Nephron progenitor cell (in vitro differentiated cells): ENCODE results near the gene INSR.

Experiments used
- DNase-seq: peaks from one replicate; pipeline ENCODE4 v3.0.0; 2021
- H3K27ac Mint-ChIP-seq: 2 replicates; pipeline ENCODE4 v1.8.0; 2021; ENCODE audit warnings: mild to moderate bottlenecking, moderate library complexity, mixed read lengths
- H3K27me3 Mint-ChIP-seq: 2 replicates; pipeline ENCODE4 v1.8.0; 2021; ENCODE audit warnings: mild to moderate bottlenecking, low read depth, mixed read lengths; ENCODE audit not compliant: poor library complexity
- H3K36me3 Mint-ChIP-seq: 2 replicates; pipeline ENCODE4 v1.8.0; 2021; ENCODE audit warnings: low read depth, mixed read lengths
- H3K4me1 Mint-ChIP-seq: 2 replicates; pipeline ENCODE4 v1.8.0; 2021; ENCODE audit warnings: mixed read lengths
- H3K4me3 Mint-ChIP-seq: 2 replicates; pipeline ENCODE4 v1.8.0; 2021; ENCODE audit warnings: mild to moderate bottlenecking, moderate library complexity, mixed read lengths
- H3K9me3 Mint-ChIP-seq: 2 replicates; pipeline ENCODE4 v1.8.0; 2021; ENCODE audit warnings: mild to moderate bottlenecking, moderate library complexity, mixed read lengths
- CTCF ChIP-seq: fragments of 200-600 bp; sonication (generic); IDR thresholded peaks from 2 replicates; pipeline ENCODE4 v1.5.0; 2021; ENCODE audit warnings: antibody characterized with exemption

Gene INSR

GRCh38 chr19:7280940-7281666, 13.1 kb downstream of the INSR start:
- no peak for TF ChIP-seq CTCF
- Mint-ChIP-seq H3K4me3 (no peak overlapping the region), H3K27me3 (no peaks in the 10 kb centered on the region), H3K36me3 (peaks cover 5% of the 10 kb centered on the region), H3K27ac (peak overlapping the region; percentile 5), H3K4me1 (no peaks in the 10 kb centered on the region), H3K9me3 (no peaks in the 10 kb centered on the region)
- no peak for DNase-seq

GRCh38 chr19:7272856-7273578, 21.2 kb downstream of the INSR start:
- Mint-ChIP-seq H3K9me3 (peaks cover 3% of the 10 kb centered on the region), H3K4me3 (no peak overlapping the region), H3K27ac (no peak overlapping the region), H3K36me3 (peaks cover 9% of the 10 kb centered on the region), H3K27me3 (no peaks in the 10 kb centered on the region), H3K4me1 (no peaks in the 10 kb centered on the region)
- no peak for TF ChIP-seq CTCF
- no peak for DNase-seq

- Mint-ChIP-seq H3K36me3 (peaks cover 37% of the 10 kb centered on the region), H3K9me3 (peaks cover 14% of the 10 kb centered on the region), H3K4me1 (peaks cover 12% of the 10 kb centered on the region), H3K4me3 (no peak overlapping the region), H3K27ac (peak overlapping the region; percentile 13), H3K27me3 (peaks cover 3% of the 10 kb centered on the region)
- DNase-seq, result no peak
- TF ChIP-seq CTCF, result no peak
Observed at GRCh38 chr19:7268705-7269098, 25.5 kb downstream of the INSR start.

GRCh38 chr19:7267792-7268704, 26.2 kb downstream of the INSR start:
- Mint-ChIP-seq H3K36me3 (peaks cover 33% of the 10 kb centered on the region), H3K4me1 (peaks cover 18% of the 10 kb centered on the region), H3K4me3 (no peak overlapping the region), H3K27ac (peak overlapping the region; percentile 71), H3K9me3 (peaks cover 14% of the 10 kb centered on the region), H3K27me3 (peaks cover 3% of the 10 kb centered on the region)
- no peak for DNase-seq
- TF ChIP-seq CTCF, result no peak

- Mint-ChIP-seq H3K27me3 (peaks cover 3% of the 10 kb centered on the region), H3K36me3 (peaks cover 33% of the 10 kb centered on the region), H3K4me1 (peaks cover 25% of the 10 kb centered on the region), H3K4me3 (no peak overlapping the region), H3K27ac (no peak overlapping the region), H3K9me3 (peaks cover 14% of the 10 kb centered on the region)
- no peak for DNase-seq
- no peak for TF ChIP-seq CTCF
Observed at GRCh38 chr19:7266832-7267231, 27.4 kb downstream of the INSR start.
